GM23338 (cell line): ENCODE data around the gene RAP2B. TPM values are rescaled to one million over a fixed set of nuclear protein-coding genes. Genes with fewer than 3 reads are reported as not detected.

Experiments used
- ATAC-seq: fragments of 200-7000 bp; cut with Tn5 transposase; 3 replicates; pipeline ENCODE4 v1.9.1; 2020
- DNase-seq: peaks from one replicate; pipeline ENCODE4 v3.0.0-alpha.2; 2015; ENCODE audit warnings: low spot score
- H2AFZ ChIP-seq: fragments of 200-600 bp; sonication (generic); 2 replicates; pipeline ENCODE4 v1.8.0; 2016; ENCODE audit warnings: antibody characterized with exemption, mild to moderate bottlenecking, moderate library complexity
- H3F3A ChIP-seq: fragments of 200-600 bp; sonication (generic); replicated peaks from 2 replicates; pipeline ENCODE4 v1.8.0; 2017; ENCODE audit warnings: antibody characterized with exemption, mixed run types, low read depth
- H3K27ac ChIP-seq: fragments of 200-600 bp; sonication (generic); 2 replicates; pipeline ENCODE4 v1.6.1; 2016; ENCODE audit warnings: low read depth
- H3K27me3 ChIP-seq: fragments of 200-600 bp; sonication (generic); 2 replicates; pipeline ENCODE4 v1.8.0; 2016; ENCODE audit warnings: mild to moderate bottlenecking, mixed run types, moderate library complexity; ENCODE audit not compliant: insufficient read depth
- H3K36me3 ChIP-seq: fragments of 200-600 bp; sonication (generic); 2 replicates; pipeline ENCODE4 v1.8.0; 2016; ENCODE audit warnings: mild to moderate bottlenecking; ENCODE audit not compliant: insufficient read depth
- H3K4me1 ChIP-seq: fragments of 200-600 bp; sonication (generic); 2 replicates; pipeline ENCODE4 v1.8.0; 2016; ENCODE audit warnings: mild to moderate bottlenecking, moderate library complexity; ENCODE audit not compliant: insufficient read depth
- H3K4me2 ChIP-seq: fragments of 200-600 bp; sonication (generic); 2 replicates; pipeline ENCODE4 v1.7.1; 2017; ENCODE audit warnings: mixed run types
- H3K4me3 ChIP-seq: fragments of 200-600 bp; sonication (generic); 2 replicates; pipeline ENCODE4 v1.6.1; 2016; ENCODE audit warnings: mixed run types
- H3K79me2 ChIP-seq: fragments of 200-600 bp; sonication (generic); replicated peaks from 2 replicates; pipeline ENCODE4 v1.8.0; 2017; ENCODE audit warnings: mild to moderate bottlenecking; ENCODE audit not compliant: insufficient read depth
- H3K9me2 ChIP-seq: fragments of 200-600 bp; sonication (generic); 2 replicates; pipeline ENCODE4 v1.8.0; 2017; ENCODE audit not compliant: insufficient read depth
- H4K20me1 ChIP-seq: fragments of 200-600 bp; sonication (generic); replicated peaks from 2 replicates; pipeline ENCODE4 v1.8.0; 2017; ENCODE audit warnings: mild to moderate bottlenecking; ENCODE audit not compliant: insufficient read depth
- H3K27ac Mint-ChIP-seq: 2 replicates; pipeline ENCODE4 v1.8.0; 2020; ENCODE audit warnings: inconsistent platforms, mild to moderate bottlenecking, moderate library complexity, mixed read lengths
- H3K27me3 Mint-ChIP-seq: 3 replicates; pipeline ENCODE4 v1.8.0; 2022; ENCODE audit warnings: low read depth, mild to moderate bottlenecking, moderate library complexity, mixed read lengths, inconsistent platforms; ENCODE audit not compliant: insufficient read depth, poor library complexity
- H3K36me3 Mint-ChIP-seq: 3 replicates; pipeline ENCODE4 v1.8.0; 2021; ENCODE audit warnings: low read depth, mild to moderate bottlenecking, inconsistent platforms, moderate library complexity, mixed read lengths
- H3K4me1 Mint-ChIP-seq: 3 replicates; pipeline ENCODE4 v1.8.0; 2020; ENCODE audit warnings: mild to moderate bottlenecking, inconsistent platforms, mixed read lengths
- H3K4me3 Mint-ChIP-seq: 3 replicates; pipeline ENCODE4 v1.8.0; 2021; ENCODE audit warnings: moderate library complexity, mild to moderate bottlenecking, inconsistent platforms, mixed read lengths
- H3K9me3 Mint-ChIP-seq: 3 replicates; pipeline ENCODE4 v1.8.0; 2020; ENCODE audit warnings: moderate library complexity, mild to moderate bottlenecking, inconsistent platforms, mixed read lengths
- CREB1 ChIP-seq: fragments of 250-450 bp; sonication (Bioruptor Pico); IDR thresholded peaks from 2 replicates; pipeline ENCODE4 v1.5.0; 2020; ENCODE audit warnings: low read depth, mild to moderate bottlenecking, moderate library complexity
- CTCF ChIP-seq, 2 experiments: fragments of 200-600 bp in 1 of 2; sonication (generic) in 1 of 2; conservative IDR thresholded peaks; 2 replicates each; pipeline versions ENCODE4 v1.5.1 to v1.6.1; 2016 to 2017; ENCODE audit warnings: antibody characterized with exemption in 2 of 2, low read depth in 2 of 2, mild to moderate bottlenecking in 2 of 2, moderate library complexity in 1 of 2
- EZH2 ChIP-seq: fragments of 200-600 bp; sonication (generic); IDR thresholded peaks from one replicate; pipeline ENCODE4 v1.8.0; 2017; ENCODE audit warnings: antibody characterized with exemption, mild to moderate bottlenecking, low read depth; ENCODE audit not compliant: unreplicated experiment
- EZH2phosphoT487 ChIP-seq: fragments of 200-600 bp; sonication (generic); IDR thresholded peaks from one replicate; pipeline ENCODE4 v1.8.1; 2018; ENCODE audit warnings: antibody characterized with exemption; ENCODE audit not compliant: unreplicated experiment
- POLR2AphosphoS5 ChIP-seq: IDR thresholded peaks from 2 replicates; pipeline ENCODE4 v1.6.1; 2016; ENCODE audit warnings: antibody characterized with exemption, low read depth
- STAT1 ChIP-seq: IDR thresholded peaks from one replicate; pipeline ENCODE4 v1.6.1; 2016; ENCODE audit warnings: antibody characterized with exemption; ENCODE audit not compliant: unreplicated experiment
- ZNF114 ChIP-seq: fragments of 250-450 bp; sonication (Bioruptor Pico); IDR thresholded peaks from 2 replicates; pipeline ENCODE4 v1.5.0; 2020; ENCODE audit warnings: mild to moderate bottlenecking, moderate library complexity
- ZNF331 ChIP-seq: fragments of 250-450 bp; sonication (Bioruptor Pico); IDR thresholded peaks from 2 replicates; pipeline ENCODE4 v1.5.0; 2020; ENCODE audit warnings: low read depth, mild to moderate bottlenecking, moderate library complexity
- polyA plus RNA-seq: library from polyadenylated mRNA; unstranded; fragments of >200 nt; fragmentation: Nextera tagmentation; extraction: Ambion mirVana; gene quantifications from 2 replicates; pipeline ENCODE4 v1.2.1, GENCODE V29; 2016
- total RNA-seq: library from RNA; depleted of rRNA; stranded (reverse); fragments of >200 nt; shearing (Covaris generic); gene quantifications from 2 replicates; pipeline ENCODE4 v1.2.3, GENCODE V29; 2014
- TF ChIP-seq, protein P1 (sequence below): fragments of 250-450 bp; sonication (Bioruptor Pico); IDR thresholded peaks from 2 replicates; pipeline ENCODE4 v1.5.0; 2020; ENCODE audit warnings: mild to moderate bottlenecking, moderate library complexity

The RAP2B gene
- total and polyA plus RNA-seq, 2 experiments from 2014 or later: 22.5 to 24.0 TPM

DNA sequence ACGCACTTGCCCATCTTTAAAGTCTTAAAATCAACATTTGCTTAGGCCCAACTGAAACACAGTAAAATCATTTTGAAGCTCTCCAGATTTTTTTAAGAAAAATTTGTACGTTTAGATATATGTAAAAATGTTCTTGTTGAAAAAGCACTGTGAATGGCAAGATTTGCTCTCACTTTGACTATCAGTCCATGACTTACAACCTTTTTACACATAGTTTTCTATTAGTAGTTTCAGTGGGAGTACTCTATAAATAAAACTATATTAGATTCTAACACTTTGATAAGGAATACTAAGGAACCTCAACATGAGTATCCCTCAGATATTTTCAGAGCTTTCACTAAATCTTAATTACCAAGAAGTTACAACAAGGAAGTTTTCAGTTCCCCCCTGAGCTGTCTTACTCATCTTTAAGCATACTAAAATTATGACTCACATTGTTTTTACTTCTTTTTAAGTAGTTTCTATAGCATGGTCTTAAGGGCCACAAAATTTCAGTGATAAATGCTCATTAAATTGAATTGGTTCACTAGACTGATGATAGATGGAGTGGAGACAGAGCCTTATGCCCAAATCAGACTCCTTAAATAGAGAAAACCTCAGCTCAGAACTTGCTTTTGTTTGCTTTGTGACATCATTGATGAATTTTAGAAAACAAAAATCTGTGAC lies 31.6 kb upstream of the RAP2B start:
- ATAC-seq: no peak
- H3K36me3 ChIP-seq: no peaks in the 10 kb centered on the region
- no peaks in the 10 kb centered on the region for H3F3A ChIP-seq
- no peaks in the 10 kb centered on the region for H3K27me3 ChIP-seq
- Mint-ChIP-seq H3K36me3 (no peaks in the 10 kb centered on the region; the same call in 2 of the 3 replicates), H3K4me3 (no peak overlapping the region), H3K27ac (no peak overlapping the region), H3K9me3 (no peaks in the 10 kb centered on the region; the same call in 2 of the 3 replicates), H3K4me1 (no peaks in the 10 kb centered on the region), H3K27me3 (no peaks in the 10 kb centered on the region)
- no peak overlapping the region for H3K27ac ChIP-seq
- H3K9me2 ChIP-seq: no peaks in the 10 kb centered on the region
- no peak for DNase-seq
- H3K4me1 ChIP-seq: no peaks in the 10 kb centered on the region
- H4K20me1 ChIP-seq: no peaks in the 10 kb centered on the region
- H3K4me3 ChIP-seq: no peak overlapping the region
- H2AFZ ChIP-seq: no peak overlapping the region
- TF ChIP-seq CREB1 (CRISPR knock-in tag) (no peak), CTCF (conservative IDR thresholded peaks at IDR 0.05; ENCODE audit: low read depth in 2 of 2) (no peak), ZNF114 (no peak), POLR2AphosphoS5 (no peak)
- H3K79me2 ChIP-seq: no peaks in the 10 kb centered on the region
- H3K4me2 ChIP-seq: no peak overlapping the region

DNA sequence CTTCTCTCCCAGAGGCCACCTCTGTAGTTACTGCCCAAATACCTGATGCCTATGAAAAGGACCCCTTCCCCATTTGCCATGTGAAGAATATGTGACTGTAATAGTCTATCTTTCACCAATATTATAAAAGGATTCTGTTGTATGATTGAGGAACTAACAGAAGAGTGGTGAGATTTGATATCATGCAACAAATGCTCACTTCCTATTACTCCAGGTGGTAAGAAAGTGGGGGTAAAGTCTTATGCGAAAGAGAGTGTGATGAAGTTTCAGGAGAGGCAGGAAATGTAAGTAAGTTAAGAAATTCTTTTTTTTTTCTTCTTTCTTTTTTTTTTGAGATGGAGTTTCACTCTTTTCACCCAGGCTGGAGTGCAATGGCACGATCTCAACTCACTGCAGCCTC lies 24.4 kb upstream of the RAP2B start:
- H3K4me1 Mint-ChIP-seq: peaks cover 5% of the 10 kb centered on the region; the same call in 2 of the 3 replicates
- no peaks in the 10 kb centered on the region for H4K20me1 ChIP-seq
- H3K27me3 Mint-ChIP-seq: no peaks in the 10 kb centered on the region
- H3K36me3 ChIP-seq: no peaks in the 10 kb centered on the region
- ATAC-seq (no peak), DNase-seq (no peak)
- no peak overlapping the region for H3K27ac ChIP-seq
- no peaks in the 10 kb centered on the region for H3F3A ChIP-seq
- H2AFZ ChIP-seq: no peak overlapping the region
- no peaks in the 10 kb centered on the region for H3K4me1 ChIP-seq
- H3K36me3 Mint-ChIP-seq: no peaks in the 10 kb centered on the region
- H3K79me2 ChIP-seq: no peaks in the 10 kb centered on the region
- no peak overlapping the region for H3K4me2 ChIP-seq
- H3K4me3 ChIP-seq: no peak overlapping the region
- no peak overlapping the region for H3K27ac Mint-ChIP-seq
- H3K9me3 Mint-ChIP-seq: no peaks in the 10 kb centered on the region
- H3K9me2 ChIP-seq: no peaks in the 10 kb centered on the region
- H3K4me3 Mint-ChIP-seq: no peak overlapping the region
- no peaks in the 10 kb centered on the region for H3K27me3 ChIP-seq
- TF ChIP-seq, protein P1, sequence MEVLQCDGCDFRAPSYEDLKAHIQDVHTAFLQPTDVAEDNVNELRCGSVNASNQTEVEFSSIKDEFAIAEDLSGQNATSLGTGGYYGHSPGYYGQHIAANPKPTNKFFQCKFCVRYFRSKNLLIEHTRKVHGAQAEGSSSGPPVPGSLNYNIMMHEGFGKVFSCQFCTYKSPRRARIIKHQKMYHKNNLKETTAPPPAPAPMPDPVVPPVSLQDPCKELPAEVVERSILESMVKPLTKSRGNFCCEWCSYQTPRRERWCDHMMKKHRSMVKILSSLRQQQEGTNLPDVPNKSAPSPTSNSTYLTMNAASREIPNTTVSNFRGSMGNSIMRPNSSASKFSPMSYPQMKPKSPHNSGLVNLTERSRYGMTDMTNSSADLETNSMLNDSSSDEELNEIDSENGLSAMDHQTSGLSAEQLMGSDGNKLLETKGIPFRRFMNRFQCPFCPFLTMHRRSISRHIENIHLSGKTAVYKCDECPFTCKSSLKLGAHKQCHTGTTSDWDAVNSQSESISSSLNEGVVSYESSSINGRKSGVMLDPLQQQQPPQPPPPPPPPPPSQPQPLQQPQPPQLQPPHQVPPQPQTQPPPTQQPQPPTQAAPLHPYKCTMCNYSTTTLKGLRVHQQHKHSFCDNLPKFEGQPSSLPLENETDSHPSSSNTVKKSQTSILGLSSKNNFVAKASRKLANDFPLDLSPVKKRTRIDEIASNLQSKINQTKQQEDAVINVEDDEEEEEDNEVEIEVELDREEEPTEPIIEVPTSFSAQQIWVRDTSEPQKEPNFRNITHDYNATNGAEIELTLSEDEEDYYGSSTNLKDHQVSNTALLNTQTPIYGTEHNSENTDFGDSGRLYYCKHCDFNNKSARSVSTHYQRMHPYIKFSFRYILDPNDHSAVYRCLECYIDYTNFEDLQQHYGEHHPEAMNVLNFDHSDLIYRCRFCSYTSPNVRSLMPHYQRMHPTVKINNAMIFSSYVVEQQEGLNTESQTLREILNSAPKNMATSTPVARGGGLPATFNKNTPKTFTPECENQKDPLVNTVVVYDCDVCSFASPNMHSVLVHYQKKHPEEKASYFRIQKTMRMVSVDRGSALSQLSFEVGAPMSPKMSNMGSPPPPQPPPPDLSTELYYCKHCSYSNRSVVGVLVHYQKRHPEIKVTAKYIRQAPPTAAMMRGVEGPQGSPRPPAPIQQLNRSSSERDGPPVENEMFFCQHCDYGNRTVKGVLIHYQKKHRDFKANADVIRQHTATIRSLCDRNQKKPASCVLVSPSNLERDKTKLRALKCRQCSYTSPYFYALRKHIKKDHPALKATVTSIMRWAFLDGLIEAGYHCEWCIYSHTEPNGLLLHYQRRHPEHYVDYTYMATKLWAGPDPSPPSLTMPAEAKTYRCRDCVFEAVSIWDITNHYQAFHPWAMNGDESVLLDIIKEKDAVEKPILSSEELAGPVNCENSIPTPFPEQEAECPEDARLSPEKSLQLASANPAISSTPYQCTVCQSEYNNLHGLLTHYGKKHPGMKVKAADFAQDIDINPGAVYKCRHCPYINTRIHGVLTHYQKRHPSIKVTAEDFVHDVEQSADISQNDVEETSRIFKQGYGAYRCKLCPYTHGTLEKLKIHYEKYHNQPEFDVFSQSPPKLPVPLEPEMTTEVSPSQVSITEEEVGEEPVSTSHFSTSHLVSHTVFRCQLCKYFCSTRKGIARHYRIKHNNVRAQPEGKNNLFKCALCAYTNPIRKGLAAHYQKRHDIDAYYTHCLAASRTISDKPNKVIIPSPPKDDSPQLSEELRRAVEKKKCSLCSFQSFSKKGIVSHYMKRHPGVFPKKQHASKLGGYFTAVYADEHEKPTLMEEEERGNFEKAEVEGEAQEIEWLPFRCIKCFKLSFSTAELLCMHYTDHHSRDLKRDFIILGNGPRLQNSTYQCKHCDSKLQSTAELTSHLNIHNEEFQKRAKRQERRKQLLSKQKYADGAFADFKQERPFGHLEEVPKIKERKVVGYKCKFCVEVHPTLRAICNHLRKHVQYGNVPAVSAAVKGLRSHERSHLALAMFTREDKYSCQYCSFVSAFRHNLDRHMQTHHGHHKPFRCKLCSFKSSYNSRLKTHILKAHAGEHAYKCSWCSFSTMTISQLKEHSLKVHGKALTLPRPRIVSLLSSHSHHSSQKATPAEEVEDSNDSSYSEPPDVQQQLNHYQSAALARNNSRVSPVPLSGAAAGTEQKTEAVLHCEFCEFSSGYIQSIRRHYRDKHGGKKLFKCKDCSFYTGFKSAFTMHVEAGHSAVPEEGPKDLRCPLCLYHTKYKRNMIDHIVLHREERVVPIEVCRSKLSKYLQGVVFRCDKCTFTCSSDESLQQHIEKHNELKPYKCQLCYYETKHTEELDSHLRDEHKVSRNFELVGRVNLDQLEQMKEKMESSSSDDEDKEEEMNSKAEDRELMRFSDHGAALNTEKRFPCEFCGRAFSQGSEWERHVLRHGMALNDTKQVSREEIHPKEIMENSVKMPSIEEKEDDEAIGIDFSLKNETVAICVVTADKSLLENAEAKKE (CRISPR knock-in tag): no peak
- TF ChIP-seq ZNF331: no peak
- TF ChIP-seq CTCF (conservative IDR thresholded peaks at IDR 0.05; ENCODE audit: low read depth in 2 of 2): no peak
- no peak for TF ChIP-seq EZH2
- no peak for TF ChIP-seq STAT1
- TF ChIP-seq EZH2phosphoT487: no peak
- TF ChIP-seq POLR2AphosphoS5: no peak
- TF ChIP-seq ZNF114: no peak
- TF ChIP-seq CREB1 (CRISPR knock-in tag): no peak
